GM08714 (cell line): ENCODE measurements around the gene TPPP3.
"Not testable (repeated sequence)": the region's sequence is repeated elsewhere in the genome, so short reads cannot be mapped to it uniquely, and the experiment has no call there.

Experiments used
- H3K4me3 ChIP-seq: fragments of 200-500 bp; sonication (Bioruptor generic); 2 replicates; pipeline ENCODE4 v1.5.1; 2014; ENCODE audit warnings: mild to moderate bottlenecking, low read length, inconsistent platforms
- ZNF274 ChIP-seq: IDR thresholded peaks from 2 replicates; pipeline ENCODE4 v1.6.1; 2012; ENCODE audit warnings: mild to moderate bottlenecking, low read depth, low read length

The TPPP3 gene

DNA sequence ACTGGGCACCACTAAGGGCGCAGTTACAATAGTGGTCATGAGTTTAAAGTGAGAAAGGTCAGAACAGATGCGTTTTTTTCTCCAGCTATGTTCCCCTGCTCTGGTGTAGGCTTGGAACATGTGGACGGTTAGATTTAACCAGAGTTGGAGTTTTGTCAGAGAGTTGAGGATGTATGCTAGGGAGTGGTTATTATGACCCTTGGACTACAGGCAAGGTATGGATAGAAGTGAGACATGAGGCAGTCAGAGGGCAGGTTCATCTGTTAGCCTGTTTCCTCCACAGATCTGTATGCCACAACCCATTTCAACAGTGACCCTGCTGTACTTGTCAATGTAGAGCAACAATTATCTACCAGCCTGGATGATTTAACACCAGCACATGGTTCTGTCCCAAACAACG lies 22.6 kb downstream of the TPPP3 start:
- no peak for TF ChIP-seq ZNF274
- H3K4me3 ChIP-seq: no peak overlapping the region

- no peak for TF ChIP-seq ZNF274
- H3K4me3 ChIP-seq: no peak overlapping the region
Observed at GRCh38 chr16:67364600-67365235, 28.6 kb downstream of the TPPP3 start.

GRCh38 chr16:67361038-67361437 lies 32.3 kb downstream of the TPPP3 start:
- no peak overlapping the region for H3K4me3 ChIP-seq
- TF ChIP-seq ZNF274: no peak

DNA sequence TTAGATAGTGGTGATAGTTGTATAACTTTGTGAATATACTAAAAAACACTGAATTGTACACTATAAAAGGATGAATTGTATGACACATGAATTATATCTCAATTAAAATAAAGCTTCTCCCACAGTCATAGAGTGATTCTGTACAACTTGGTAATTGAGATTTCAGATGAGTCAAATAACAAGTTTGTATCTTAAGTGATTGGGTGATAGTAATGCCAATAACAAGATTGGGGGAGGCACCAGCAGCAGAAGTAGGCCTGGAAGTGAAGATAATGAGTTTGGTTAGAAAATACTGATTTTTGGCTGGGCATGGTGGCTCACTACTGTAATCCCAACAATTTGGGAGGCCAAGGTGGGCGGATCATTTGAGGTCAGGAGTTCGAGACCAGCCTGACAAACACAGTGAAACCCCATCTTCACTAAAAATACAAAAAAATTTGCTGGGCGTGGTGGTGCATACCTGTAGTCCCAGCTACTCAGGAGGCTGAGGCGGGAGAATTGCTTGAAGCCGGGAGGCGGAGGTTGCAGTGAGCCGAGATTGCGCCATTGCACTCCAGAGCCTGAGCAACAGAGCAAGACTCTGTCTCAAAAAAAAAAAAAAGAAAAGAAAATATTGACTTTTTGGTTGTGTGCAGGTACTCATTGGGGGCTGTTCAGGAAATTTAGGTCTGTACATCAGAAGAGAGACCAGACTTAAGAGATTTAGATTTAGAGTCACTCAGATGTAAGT lies 33.6 kb downstream of the TPPP3 start:
- not testable (repeated sequence) for H3K4me3 ChIP-seq

- TF ChIP-seq ZNF274: no peak
- H3K4me3 ChIP-seq: no peak overlapping the region
Observed at GRCh38 chr16:67357561-67357960, 35.7 kb downstream of the TPPP3 start.

GRCh38 chr16:67356396-67356795 lies 36.9 kb downstream of the TPPP3 start:
- TF ChIP-seq ZNF274: no peak
- no peak overlapping the region for H3K4me3 ChIP-seq

- H3K4me3 ChIP-seq: not testable (repeated sequence)
Observed at GRCh38 chr16:67352463-67352862, 40.8 kb downstream of the TPPP3 start.

- TF ChIP-seq ZNF274: no peak
- no peak overlapping the region for H3K4me3 ChIP-seq
Observed at GRCh38 chr16:67350324-67350723, 43.0 kb downstream of the TPPP3 start.

GRCh38 chr16:67349172-67349571 lies 44.1 kb downstream of the TPPP3 start:
- no peak for TF ChIP-seq ZNF274
- H3K4me3 ChIP-seq: no peak overlapping the region

- no peak overlapping the region for H3K4me3 ChIP-seq
- TF ChIP-seq ZNF274: no peak
Observed at GRCh38 chr16:67346341-67346740, 47.0 kb downstream of the TPPP3 start.

- H3K4me3 ChIP-seq: no peak overlapping the region
- TF ChIP-seq ZNF274: no peak
Observed at GRCh38 chr16:67345401-67345800, 47.9 kb downstream of the TPPP3 start.

DNA sequence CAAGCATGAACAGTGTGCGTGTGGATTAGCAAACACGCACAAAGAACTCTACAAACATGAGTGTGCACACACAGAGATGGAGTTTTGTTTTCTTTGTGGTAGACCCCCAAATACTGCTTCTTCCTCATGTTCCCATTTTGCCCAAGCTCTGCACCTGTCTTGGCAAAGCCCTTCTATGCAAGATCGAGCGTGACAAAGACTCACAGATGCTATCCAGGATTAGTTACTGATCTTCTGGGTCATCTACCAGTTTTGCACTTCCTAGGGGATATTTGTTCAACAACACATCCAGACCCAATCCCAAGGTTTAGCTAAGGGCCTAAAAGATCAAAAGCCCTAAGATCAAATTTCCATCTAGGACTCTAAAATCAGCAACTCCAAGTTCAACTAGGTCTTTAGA lies 50.7 kb downstream of the TPPP3 start:
- no peak overlapping the region for H3K4me3 ChIP-seq
- no peak for TF ChIP-seq ZNF274

DNA sequence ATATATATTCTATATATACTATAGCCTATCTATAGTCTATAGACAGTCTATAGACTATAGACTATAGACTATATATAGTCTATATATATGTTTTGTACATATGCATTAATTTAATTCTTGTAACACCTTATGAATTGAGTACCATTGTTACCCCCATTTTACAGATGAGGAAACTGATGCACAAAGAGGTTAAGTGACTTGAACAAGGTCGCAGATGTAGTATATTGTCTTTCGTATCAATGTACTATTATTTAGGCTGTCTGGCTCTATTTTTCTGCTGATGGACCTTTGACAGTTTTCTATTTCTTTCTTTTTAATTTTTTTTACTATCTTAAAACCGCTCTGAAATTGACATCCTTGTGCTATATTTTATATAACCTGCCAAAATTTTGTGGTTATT lies 52.0 kb downstream of the TPPP3 start:
- H3K4me3 ChIP-seq: no peak overlapping the region
- TF ChIP-seq ZNF274: no peak
